ENCODE results near the gene SLC25A17. TPM values are rescaled to one million over a fixed set of nuclear protein-coding genes. Genes with fewer than 3 reads are reported as not detected.

SLC25A17 gene

Small RNA genes within 50 kb of the gene (small RNA-seq; reads per million reads assigned to genes)
- gene JTBP1 (ENCODE audit: insufficient read depth) (not detected), gene MIR4766 (ENCODE audit: insufficient read depth) (1.6 reads per million)

Data from neuronal stem cell (in vitro differentiated cells).